HG03097 (cell line): Measurements from ENCODE around the gene POMT2.

Source experiments
- ATAC-seq: cut with Tn5 transposase; IDR thresholded peaks from one replicate; pipeline ENCODE4 v1.9.1; 2021; ENCODE audit not compliant: unreplicated experiment, low FRiP score

POMT2 gene

GRCh38 chr14:77245820-77246219 lies 74.9 kb downstream of the POMT2 start:
- ATAC-seq: no peak

- ATAC-seq: no peak
These were observed 76.8 kb downstream of the POMT2 start for GRCh38 chr14:77243853-77244252.

GRCh38 chr14:77242752-77243151 lies 77.9 kb downstream of the POMT2 start:
- ATAC-seq: no peak

- no peak for ATAC-seq
These were observed 78.7 kb downstream of the POMT2 start for GRCh38 chr14:77241955-77242354.

GRCh38 chr14:77240336-77240915 lies 80.3 kb downstream of the POMT2 start:
- no peak for ATAC-seq

GRCh38 chr14:77239412-77239811 lies 81.3 kb downstream of the POMT2 start:
- ATAC-seq: no peak

GRCh38 chr14:77238996-77239395 lies 81.7 kb downstream of the POMT2 start:
- no peak for ATAC-seq

- no peak for ATAC-seq
These were observed 82.3 kb downstream of the POMT2 start for GRCh38 chr14:77238356-77238755.

GRCh38 chr14:77236814-77237213 lies 83.9 kb downstream of the POMT2 start:
- ATAC-seq: no peak

GRCh38 chr14:77231721-77232120 lies 89.0 kb downstream of the POMT2 start:
- ATAC-seq: no peak

- ATAC-seq: no peak
These were observed 89.8 kb downstream of the POMT2 start for GRCh38 chr14:77230914-77231313.

GRCh38 chr14:77228056-77228455 lies 92.6 kb downstream of the POMT2 start:
- ATAC-seq: no peak

GRCh38 chr14:77225892-77226557 lies 94.7 kb downstream of the POMT2 start:
- ATAC-seq: no peak

- no peak for ATAC-seq
These were observed 95.4 kb downstream of the POMT2 start for GRCh38 chr14:77225254-77225653.
